SK-N-SH (cell line): ENCODE data around the gene CHDH.

Experiments used
- EZH2phosphoT487 ChIP-seq: fragments of 200-600 bp; sonication (generic); IDR thresholded peaks from 2 replicates; pipeline ENCODE4 v1.6.1; 2017; ENCODE audit warnings: low read depth, mixed run types, mild to moderate bottlenecking, antibody characterized with exemption, moderate library complexity, borderline replicate concordance
- FOXJ3 ChIP-seq: sonication (generic); formaldehyde crosslinking; IDR thresholded peaks from 2 replicates; pipeline ENCODE4 v1.5.1; 2020; ENCODE audit warnings: mild to moderate bottlenecking, missing genetic modification reagents
- JUND ChIP-seq: IDR thresholded peaks from 2 replicates; pipeline ENCODE4 v1.4.0; 2012
- MAX ChIP-seq: IDR thresholded peaks from 2 replicates; pipeline ENCODE4 v1.4.0; 2012; ENCODE audit warnings: low read depth
- NFIC ChIP-seq: IDR thresholded peaks from 2 replicates; pipeline ENCODE4 v1.4.0; 2012; ENCODE audit warnings: borderline replicate concordance
- RAD21 ChIP-seq: IDR thresholded peaks from 2 replicates; pipeline ENCODE4 v1.6.1; 2012; ENCODE audit warnings: mild to moderate bottlenecking, low read length
- TAF1 ChIP-seq: IDR thresholded peaks from 2 replicates; pipeline ENCODE4 v1.6.1; 2012; ENCODE audit warnings: low read depth, mild to moderate bottlenecking, low read length, moderate library complexity, borderline replicate concordance
- TF ChIP-seq, protein P1 (sequence below): fragments of 200-600 bp; sonication (generic); IDR thresholded peaks from 2 replicates; pipeline ENCODE4 v1.6.1; 2017; ENCODE audit warnings: antibody characterized with exemption, mild to moderate bottlenecking, moderate library complexity
- TF ChIP-seq, protein P2 (sequence below): fragments of 150-350 bp; IDR thresholded peaks from 2 replicates; pipeline ENCODE4 v1.6.1; 2017; ENCODE audit warnings: antibody characterized with exemption, low read length, low read depth, borderline replicate concordance

- TF ChIP-seq TAF1: no peak
- no peak for TF ChIP-seq JUND
- TF ChIP-seq, protein P1, sequence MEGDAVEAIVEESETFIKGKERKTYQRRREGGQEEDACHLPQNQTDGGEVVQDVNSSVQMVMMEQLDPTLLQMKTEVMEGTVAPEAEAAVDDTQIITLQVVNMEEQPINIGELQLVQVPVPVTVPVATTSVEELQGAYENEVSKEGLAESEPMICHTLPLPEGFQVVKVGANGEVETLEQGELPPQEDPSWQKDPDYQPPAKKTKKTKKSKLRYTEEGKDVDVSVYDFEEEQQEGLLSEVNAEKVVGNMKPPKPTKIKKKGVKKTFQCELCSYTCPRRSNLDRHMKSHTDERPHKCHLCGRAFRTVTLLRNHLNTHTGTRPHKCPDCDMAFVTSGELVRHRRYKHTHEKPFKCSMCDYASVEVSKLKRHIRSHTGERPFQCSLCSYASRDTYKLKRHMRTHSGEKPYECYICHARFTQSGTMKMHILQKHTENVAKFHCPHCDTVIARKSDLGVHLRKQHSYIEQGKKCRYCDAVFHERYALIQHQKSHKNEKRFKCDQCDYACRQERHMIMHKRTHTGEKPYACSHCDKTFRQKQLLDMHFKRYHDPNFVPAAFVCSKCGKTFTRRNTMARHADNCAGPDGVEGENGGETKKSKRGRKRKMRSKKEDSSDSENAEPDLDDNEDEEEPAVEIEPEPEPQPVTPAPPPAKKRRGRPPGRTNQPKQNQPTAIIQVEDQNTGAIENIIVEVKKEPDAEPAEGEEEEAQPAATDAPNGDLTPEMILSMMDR: no peak
- TF ChIP-seq MAX: no peak
- TF ChIP-seq NFIC: no peak
- TF ChIP-seq EZH2phosphoT487: no peak
- TF ChIP-seq RAD21: peak; percentile 32
- no peak for TF ChIP-seq FOXJ3 (CRISPR knock-in tag)
- TF ChIP-seq, protein P2, sequence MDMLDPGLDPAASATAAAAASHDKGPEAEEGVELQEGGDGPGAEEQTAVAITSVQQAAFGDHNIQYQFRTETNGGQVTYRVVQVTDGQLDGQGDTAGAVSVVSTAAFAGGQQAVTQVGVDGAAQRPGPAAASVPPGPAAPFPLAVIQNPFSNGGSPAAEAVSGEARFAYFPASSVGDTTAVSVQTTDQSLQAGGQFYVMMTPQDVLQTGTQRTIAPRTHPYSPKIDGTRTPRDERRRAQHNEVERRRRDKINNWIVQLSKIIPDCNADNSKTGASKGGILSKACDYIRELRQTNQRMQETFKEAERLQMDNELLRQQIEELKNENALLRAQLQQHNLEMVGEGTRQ: no peak
Measured at GRCh38 chr3:53795789-53796560, 50.2 kb downstream of the CHDH start.
